HG03175 (cell line): ENCODE data around the gene PDGFA.

Source experiments
- ATAC-seq: cut with Tn5 transposase; IDR thresholded peaks from one replicate; pipeline ENCODE4 v1.9.1; 2021; ENCODE audit warnings: mild to moderate bottlenecking, moderate library complexity; ENCODE audit not compliant: unreplicated experiment

Gene PDGFA

GRCh38 chr7:537911-538634, 18.4 kb upstream of the PDGFA start:
- no peak for ATAC-seq

- no peak for ATAC-seq
These were observed 16.6 kb upstream of the PDGFA start for GRCh38 chr7:536231-536630.

GRCh38 chr7:534959-535358, 15.3 kb upstream of the PDGFA start:
- no peak for ATAC-seq

- no peak for ATAC-seq
These were observed 14.4 kb upstream of the PDGFA start for GRCh38 chr7:534075-534474.

GRCh38 chr7:533266-533665, 13.6 kb upstream of the PDGFA start:
- no peak for ATAC-seq

GRCh38 chr7:532379-533143, 12.9 kb upstream of the PDGFA start:
- no peak for ATAC-seq

GRCh38 chr7:531777-532176, 12.1 kb upstream of the PDGFA start:
- ATAC-seq, result no peak

GRCh38 chr7:528451-528850, 8.8 kb upstream of the PDGFA start:
- no peak for ATAC-seq

GRCh38 chr7:527723-528122, 8.1 kb upstream of the PDGFA start:
- ATAC-seq, result no peak

- no peak for ATAC-seq
These were observed 6.9 kb upstream of the PDGFA start for GRCh38 chr7:526460-527034.

- no peak for ATAC-seq
These were observed 6.1 kb upstream of the PDGFA start for GRCh38 chr7:525740-526139.

GRCh38 chr7:524800-525199, 5.2 kb upstream of the PDGFA start:
- no peak for ATAC-seq

GRCh38 chr7:523347-524336, 4.0 kb upstream of the PDGFA start:
- ATAC-seq, result no peak

- no peak for ATAC-seq
These were observed 3.3 kb upstream of the PDGFA start for GRCh38 chr7:522951-523314.

- ATAC-seq, result peak; percentile 32
These were observed 2.7 kb upstream of the PDGFA start for GRCh38 chr7:522071-522950.

GRCh38 chr7:521221-522070, 1.8 kb upstream of the PDGFA start:
- peak; percentile 31 for ATAC-seq

- ATAC-seq, result no peak
These were observed 986 bp upstream of the PDGFA start for GRCh38 chr7:520503-521161.

- ATAC-seq, result no peak
These were observed 789 bp downstream of the PDGFA start for GRCh38 chr7:518630-519483.
